ENCODE results near the gene ALKBH4.

- TF ChIP-seq MAZ (IDR thresholded peaks at IDR 0.05; ENCODE audit: borderline replicate concordance, low read depth, low read length): peak; percentile 59; the same call in 1 of the 2 replicates
- TF ChIP-seq BHLHE40 (IDR thresholded peaks at IDR 0.05; ENCODE audit: low read depth, low read length): no peak
- TF ChIP-seq CTCF (conservative IDR thresholded peaks at IDR 0.05; ENCODE audit: low read depth, low read length): no peak
- TF ChIP-seq RFX5 (IDR thresholded peaks at IDR 0.05; ENCODE audit: low read depth, low read length): no peak
- TF ChIP-seq POLR2A (IDR thresholded peaks at IDR 0.05; ENCODE audit: low read depth, low read length): no peak
- TF ChIP-seq NFE2L2 (IDR thresholded peaks at IDR 0.05; ENCODE audit: low read depth, low read length): no peak
Observed at GRCh38 chr7:102456327-102456726, 8.3 kb downstream of the ALKBH4 start.
